Measurements from ENCODE around the gene LINC01488. TPM values are rescaled to one million over a fixed set of nuclear protein-coding genes. Genes with fewer than 3 reads are reported as not detected.

The LINC01488 gene
- total RNA-seq, 1 experiment from 2014 or later, result not detected

DNA sequence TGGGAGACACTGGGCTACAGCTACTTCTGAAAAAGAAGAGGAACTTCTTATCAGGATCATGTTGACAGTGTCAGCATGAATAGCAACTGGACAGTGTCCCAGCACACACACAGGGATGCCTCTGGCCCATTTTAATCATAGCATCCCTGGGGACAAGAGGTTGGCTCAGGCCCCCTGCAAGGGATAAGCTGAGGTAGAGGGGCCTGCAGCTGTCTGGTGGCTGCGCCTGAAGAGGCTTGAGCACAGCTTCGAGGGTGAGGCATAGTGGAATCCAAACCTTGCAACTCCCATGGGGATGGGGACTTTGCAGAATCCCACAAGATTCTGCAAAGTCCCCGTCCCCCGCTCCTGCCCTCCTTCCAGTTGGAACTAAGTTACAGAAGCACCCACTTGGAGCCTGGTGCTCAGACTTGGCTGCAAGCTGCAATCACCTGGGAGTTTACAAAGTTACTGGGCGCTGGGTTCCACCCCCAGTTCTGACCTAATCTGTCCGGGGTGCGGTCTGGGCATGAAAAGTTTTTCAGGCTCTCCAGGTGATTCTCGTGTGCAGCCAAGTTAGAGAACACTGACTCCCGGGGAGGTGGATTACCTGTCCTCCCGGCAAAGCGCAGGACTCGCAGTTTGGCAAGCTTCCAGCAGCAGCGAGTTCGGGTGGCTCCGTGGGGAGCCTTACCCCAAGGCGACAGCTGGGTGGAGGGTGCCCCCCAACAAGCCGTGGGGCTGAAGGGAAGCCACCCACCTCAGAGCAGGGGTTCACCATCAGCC lies 16.0 kb upstream of the LINC01488 start:
- H3K27me3 ChIP-seq (ENCODE audit: control insufficient read depth, insufficient read depth, low read length), result peaks cover 1% of the 10 kb centered on the region; the same call in 1 of the 2 replicates
- no peak for DNase-seq
- H3K4me3 ChIP-seq (ENCODE audit: insufficient read depth, low read depth, low read length), result no peak overlapping the region
- no peaks in the 10 kb centered on the region for H3K36me3 ChIP-seq (replicated peaks; ENCODE audit: control insufficient read depth, insufficient read depth, low read length)

DNA sequence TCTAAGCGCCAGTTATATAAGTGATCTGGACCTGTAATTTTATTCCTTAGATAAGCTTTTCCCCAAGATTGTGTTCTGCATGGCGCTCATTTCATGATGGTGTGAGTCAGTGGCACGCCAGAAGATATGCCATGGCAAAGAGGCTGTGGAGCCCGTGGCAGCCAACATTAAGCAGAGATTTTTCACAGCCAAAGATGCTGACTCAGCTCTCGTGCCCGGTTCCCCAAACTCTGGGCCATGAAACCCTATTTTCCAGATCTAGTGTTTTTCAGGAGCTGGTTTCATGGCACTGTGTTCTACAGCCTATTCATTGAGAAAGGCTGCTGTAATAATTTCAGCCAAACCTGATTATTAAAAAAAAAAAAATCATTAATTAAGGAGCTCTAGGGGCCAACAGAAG lies 15.4 kb upstream of the LINC01488 start:
- peaks cover 1% of the 10 kb centered on the region; the same call in 1 of the 2 replicates for H3K27me3 ChIP-seq (ENCODE audit: control insufficient read depth, insufficient read depth, low read length)
- no peaks in the 10 kb centered on the region for H3K36me3 ChIP-seq (replicated peaks; ENCODE audit: control insufficient read depth, insufficient read depth, low read length)
- DNase-seq, result no peak
- no peak overlapping the region for H3K4me3 ChIP-seq (ENCODE audit: insufficient read depth, low read depth, low read length)

DNA sequence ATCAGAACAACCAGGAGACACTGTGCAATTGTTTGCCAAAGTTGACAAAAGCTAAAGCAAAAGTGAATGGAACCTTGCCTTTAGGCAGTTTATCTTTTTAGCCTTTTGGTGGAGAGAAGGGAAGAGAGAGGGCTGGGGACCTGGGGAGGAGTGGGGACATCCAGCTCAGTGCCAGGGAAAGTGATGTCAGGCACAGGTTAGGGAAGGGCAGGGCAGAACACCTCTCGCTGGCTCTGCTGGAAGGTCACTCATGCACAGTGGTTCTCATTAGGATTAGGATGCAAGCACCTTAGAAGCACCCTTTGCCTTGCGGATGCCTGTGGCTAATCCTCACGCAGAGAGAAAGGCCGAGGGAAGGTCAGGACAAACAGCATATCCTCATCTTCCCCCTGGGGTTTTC lies 14.3 kb upstream of the LINC01488 start:
- H3K4me3 ChIP-seq (ENCODE audit: insufficient read depth, low read depth, low read length), result no peak overlapping the region
- DNase-seq, result no peak
- H3K36me3 ChIP-seq (replicated peaks; ENCODE audit: control insufficient read depth, insufficient read depth, low read length), result no peaks in the 10 kb centered on the region
- no peaks in the 10 kb centered on the region for H3K27me3 ChIP-seq (ENCODE audit: control insufficient read depth, insufficient read depth, low read length)

DNA sequence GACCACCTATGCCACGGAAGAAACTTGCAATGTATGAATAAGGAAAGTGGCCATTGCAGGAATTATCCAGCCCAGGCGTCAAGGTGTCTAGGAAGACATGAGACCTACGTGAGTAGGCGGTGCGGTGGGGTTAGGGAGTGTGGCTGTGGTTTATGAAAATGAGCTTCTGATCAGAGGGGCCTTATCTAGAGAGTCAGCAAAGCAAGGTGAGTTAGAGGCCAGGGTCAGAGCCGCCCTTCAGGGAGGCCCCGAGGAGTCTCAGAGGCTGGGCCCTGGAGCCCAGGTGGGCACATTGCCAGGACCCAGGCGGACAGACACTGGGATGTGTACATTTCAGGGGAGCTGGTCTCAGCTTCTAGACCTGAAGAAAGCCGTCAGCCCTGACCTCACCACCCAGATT lies 13.8 kb upstream of the LINC01488 start:
- no peak for DNase-seq
- no peaks in the 10 kb centered on the region for H3K36me3 ChIP-seq (replicated peaks; ENCODE audit: control insufficient read depth, insufficient read depth, low read length)
- H3K27me3 ChIP-seq (ENCODE audit: control insufficient read depth, insufficient read depth, low read length), result no peaks in the 10 kb centered on the region
- no peak overlapping the region for H3K4me3 ChIP-seq (ENCODE audit: insufficient read depth, low read depth, low read length)

DNA sequence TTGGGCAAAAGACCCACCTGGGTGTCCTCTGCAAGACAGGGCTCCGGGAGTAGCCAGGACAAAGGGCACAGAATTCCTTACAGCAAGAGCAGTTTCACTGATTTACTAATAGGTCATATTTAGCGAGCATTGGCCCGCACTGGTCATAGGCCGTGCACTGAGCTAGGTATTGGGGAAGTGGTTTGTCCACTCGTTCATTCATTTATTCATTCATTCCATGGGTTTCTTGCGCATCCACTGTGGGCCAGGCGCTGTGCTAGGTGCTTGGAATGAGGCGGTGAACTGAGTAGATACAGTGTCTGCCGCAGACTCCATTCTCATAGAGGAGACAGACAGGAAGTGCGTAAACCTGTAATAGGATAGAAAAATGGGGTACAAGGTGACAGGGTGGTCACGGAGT lies 13.2 kb upstream of the LINC01488 start:
- DNase-seq, result no peak
- Histone ChIP-seq H3K4me3 (ENCODE audit: insufficient read depth, low read depth, low read length) (no peak overlapping the region), H3K27me3 (ENCODE audit: control insufficient read depth, insufficient read depth, low read length) (no peaks in the 10 kb centered on the region), H3K36me3 (replicated peaks; ENCODE audit: control insufficient read depth, insufficient read depth, low read length) (no peaks in the 10 kb centered on the region)

DNA sequence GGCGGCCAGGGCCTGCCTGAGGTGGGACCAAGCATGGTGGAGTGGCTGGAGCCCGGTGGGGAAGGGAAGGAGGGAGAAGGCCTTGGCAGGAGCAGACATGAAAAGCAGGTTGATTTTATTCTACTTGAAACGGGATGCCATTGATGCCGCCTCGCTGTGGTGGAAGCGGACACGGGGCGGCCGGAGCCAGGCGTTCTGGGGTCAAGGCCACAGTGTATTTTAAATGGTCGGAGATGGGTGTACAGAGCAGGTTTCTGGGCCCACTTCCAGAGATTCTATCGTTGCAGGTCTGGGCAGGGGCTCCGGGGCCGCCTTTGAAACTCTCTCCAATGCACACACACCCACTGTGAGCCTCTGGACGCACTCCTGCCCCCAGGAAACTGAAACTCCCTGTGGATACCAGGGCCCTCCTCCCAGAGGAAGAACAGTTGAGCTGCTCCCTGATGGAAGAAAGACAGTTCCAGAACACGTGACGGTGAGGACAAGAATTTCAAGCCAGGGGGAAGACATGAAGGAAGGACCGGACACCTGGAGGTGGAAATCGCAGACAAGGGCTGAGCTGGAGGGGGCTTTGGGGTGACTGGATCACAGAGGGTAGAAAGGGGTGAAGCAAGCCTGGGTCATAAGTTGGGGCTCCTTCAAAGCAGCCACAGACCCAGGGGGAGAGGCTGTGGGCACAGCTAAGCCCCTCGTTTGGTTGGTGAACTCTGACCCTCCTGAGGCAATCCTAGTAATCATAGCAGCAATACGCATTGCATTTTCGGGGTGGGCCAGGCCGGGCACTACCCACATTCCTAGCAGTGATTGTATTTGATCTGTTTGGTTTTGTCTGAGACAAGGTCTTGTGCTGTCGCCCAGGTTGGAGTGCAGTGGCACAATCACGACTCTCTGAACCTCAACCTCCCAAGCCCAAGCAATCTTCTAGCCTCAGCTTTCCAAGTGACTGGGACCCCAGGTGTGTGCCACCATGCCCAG lies 12.3 kb upstream of the LINC01488 start:
- no peak for DNase-seq
- Histone ChIP-seq H3K4me3 (ENCODE audit: insufficient read depth, low read depth, low read length) (no peak overlapping the region), H3K27me3 (ENCODE audit: control insufficient read depth, insufficient read depth, low read length) (peaks cover 2% of the 10 kb centered on the region; the same call in 1 of the 2 replicates), H3K36me3 (replicated peaks; ENCODE audit: control insufficient read depth, insufficient read depth, low read length) (no peaks in the 10 kb centered on the region)

DNA sequence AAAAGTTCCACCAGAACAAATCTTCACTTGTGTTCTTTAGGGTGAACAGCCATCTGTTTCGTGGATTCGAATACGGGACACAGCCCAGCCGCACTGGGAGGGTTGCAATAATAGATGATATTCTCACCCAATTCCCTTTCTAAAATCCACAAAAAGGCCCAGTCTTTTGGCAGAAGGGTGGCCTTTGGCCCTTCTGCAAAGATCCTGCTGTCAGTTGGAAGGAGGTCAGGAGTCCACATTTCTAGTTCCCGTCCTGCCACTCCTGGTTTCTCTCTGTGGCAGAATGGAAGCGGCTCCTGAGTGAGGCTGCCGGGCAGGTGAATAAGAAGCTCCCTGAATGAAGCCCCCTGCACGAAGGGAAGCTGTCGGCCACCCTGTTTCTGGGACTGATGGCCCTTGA lies 11.2 kb upstream of the LINC01488 start:
- H3K27me3 ChIP-seq (ENCODE audit: control insufficient read depth, insufficient read depth, low read length), result peaks cover 2% of the 10 kb centered on the region; the same call in 1 of the 2 replicates

DNA sequence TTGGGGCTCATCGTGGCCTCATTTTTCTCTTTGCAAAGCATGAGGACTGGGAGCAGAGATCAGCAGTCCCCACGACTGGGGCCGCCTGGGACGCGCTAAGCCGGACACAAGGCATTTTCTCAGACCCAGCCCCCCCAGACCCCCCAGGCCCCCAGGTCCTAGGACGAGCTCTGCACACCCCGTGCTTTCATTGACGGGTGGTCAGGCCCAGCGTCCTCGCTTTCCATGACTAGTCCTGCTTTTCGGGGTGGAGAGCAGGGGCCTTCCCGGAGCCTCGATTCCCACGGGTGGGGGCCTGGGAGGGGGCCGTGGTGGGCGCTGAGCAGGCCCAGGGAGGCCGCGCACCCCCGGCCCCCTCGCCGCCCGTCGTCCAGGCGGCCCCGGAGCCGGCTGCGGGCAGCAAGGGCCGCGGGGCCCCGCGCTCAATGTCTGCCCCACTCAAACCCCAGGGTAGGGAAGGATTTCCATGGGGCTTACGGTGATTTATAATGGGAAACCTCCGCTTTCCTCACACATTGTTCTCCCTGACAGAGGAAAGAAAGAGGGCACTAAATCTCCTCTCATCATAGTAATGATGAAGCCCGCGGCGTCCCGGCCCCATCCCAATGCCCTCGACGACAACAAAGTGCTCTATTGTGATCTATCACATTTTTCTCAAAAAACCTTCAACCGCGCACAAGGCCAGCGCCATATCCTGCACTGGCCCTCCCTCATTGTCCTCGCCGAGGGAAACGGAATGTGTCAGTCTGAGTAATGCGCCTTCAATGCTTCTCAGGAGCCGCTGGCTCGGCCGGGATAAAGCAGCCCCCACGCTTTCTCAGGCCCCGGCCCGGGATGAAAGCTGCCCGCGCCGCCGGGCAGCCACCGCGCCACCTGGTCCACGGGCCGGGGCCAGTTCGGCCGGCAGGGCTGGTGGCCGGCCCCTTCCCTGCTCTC lies 10.4 kb upstream of the LINC01488 start:
- peaks cover 5% of the 10 kb centered on the region; the same call in 1 of the 2 replicates for H3K27me3 ChIP-seq (ENCODE audit: control insufficient read depth, insufficient read depth, low read length)

More for the DNA sequence above, 11.2 kb upstream of the LINC01488 start:
- no peaks in the 10 kb centered on the region for H3K36me3 ChIP-seq (replicated peaks; ENCODE audit: control insufficient read depth, insufficient read depth, low read length)
- no peak overlapping the region for H3K4me3 ChIP-seq (ENCODE audit: insufficient read depth, low read depth, low read length)
- no peak for DNase-seq

DNA sequence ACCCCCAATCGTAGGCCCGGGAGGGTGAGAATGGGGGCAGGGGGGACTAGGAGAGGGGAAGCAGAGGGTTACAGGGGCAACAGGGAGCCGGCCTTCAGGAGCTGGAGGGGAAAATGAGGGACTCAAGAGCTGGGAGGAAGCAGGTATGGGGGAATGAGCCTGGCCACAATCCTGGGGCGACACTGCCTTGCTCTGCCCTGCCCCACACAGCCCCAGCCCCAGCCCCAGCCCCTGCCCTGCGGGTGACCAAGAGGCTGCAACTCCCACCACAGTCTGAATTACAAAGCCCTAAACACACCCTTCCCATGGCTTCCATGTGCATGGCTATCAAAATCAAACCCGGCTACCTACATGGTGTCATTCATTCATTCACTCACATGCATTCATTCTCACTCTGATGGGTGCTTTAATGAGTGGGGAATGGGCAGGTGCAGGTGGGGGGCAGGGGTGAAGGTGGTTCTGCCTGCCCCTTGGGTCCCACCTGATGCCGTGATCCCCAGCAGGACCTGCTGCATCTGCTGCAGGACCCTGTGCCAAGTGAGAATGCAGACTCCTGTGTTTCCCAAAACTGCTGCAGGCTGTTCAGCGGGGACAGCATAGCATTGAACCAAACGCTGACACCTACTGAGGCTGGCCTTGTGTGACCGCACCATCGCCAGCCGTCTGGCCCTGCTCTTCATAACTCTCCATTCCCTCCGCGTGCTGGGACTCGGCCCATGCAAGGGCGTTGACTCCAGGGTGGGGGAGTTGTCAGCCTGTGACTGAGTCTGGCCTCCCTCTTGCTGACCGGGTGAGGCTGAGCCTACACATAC lies 9.5 kb upstream of the LINC01488 start:
- DNase-seq, result peak; percentile 73
- H3K4me3 ChIP-seq (ENCODE audit: insufficient read depth, low read depth, low read length), result no peak overlapping the region
- H3K36me3 ChIP-seq (replicated peaks; ENCODE audit: control insufficient read depth, insufficient read depth, low read length), result no peaks in the 10 kb centered on the region
- H3K27me3 ChIP-seq (ENCODE audit: control insufficient read depth, insufficient read depth, low read length), result peaks cover 6% of the 10 kb centered on the region

More for the DNA sequence above, 10.4 kb upstream of the LINC01488 start:
- no peaks in the 10 kb centered on the region for H3K36me3 ChIP-seq (replicated peaks; ENCODE audit: control insufficient read depth, insufficient read depth, low read length)
- DNase-seq, result peak; percentile 87
- no peak overlapping the region for H3K4me3 ChIP-seq (ENCODE audit: insufficient read depth, low read depth, low read length)

DNA sequence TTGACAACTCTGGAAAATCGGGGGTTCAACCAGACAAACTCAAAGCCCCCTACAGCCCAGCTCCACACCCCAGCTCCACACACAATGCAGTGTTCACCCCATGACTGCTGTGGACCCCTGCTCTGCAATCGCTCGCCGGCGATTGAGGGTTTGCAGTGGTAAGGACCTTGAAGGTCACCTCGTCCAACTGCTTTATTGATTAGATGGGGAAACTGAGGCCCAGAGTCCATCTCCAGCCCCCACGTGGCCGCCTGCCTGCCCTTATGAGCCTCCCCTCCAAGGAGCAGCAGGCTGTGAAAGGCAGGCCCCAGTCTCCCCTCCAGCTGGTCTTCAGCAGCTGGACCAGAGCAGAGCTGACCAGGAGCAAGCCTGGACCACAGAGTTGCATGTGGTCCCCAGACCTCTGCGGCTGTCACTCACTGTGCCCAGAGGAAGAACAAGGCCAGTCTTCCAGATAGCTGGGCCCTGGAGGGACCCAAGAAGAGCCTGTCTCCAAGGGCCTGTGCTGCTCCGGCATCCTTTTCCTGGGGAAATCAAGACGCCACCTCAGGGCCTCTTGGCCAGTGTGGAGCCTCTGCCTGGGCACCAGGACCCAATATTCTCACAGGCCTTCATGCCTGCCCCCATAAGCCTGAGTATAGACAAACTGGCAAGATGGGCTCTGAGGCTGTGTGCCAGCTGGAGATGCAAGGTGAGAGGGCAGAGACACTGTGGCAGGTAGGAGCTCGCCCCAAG lies 8.8 kb upstream of the LINC01488 start:
- Histone ChIP-seq H3K27me3 (ENCODE audit: control insufficient read depth, insufficient read depth, low read length) (peaks cover 8% of the 10 kb centered on the region), H3K4me3 (ENCODE audit: insufficient read depth, low read depth, low read length) (no peak overlapping the region), H3K36me3 (replicated peaks; ENCODE audit: control insufficient read depth, insufficient read depth, low read length) (no peaks in the 10 kb centered on the region)
- DNase-seq, result no peak

DNA sequence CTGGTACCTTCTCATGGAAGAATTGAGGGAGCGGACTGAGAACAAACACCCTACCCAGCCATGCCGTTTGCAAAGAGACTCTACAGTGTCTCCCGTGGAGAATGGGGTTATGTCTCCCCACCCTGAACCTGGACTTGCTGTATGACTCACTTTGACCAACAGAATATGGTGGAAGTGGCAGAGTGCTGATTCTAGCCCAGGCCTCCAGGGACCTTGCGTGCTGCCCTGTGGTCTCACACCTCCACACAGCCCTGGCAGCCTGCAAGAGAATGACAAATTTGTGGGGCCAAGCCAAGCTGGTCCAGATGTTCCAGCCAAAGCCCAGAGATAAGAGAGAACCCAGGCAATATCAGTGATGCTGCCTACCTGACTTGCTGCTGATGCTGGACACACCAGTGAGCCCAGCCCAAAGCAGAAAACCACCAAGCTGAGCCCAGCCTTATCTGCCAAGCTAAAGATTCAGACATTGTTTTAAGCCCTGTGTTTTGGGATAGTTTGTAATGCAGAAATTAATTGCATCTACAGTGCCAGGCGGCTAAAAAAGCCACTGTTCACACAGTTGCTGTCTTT lies 8.1 kb upstream of the LINC01488 start:
- no peak for DNase-seq
- H3K27me3 ChIP-seq (ENCODE audit: control insufficient read depth, insufficient read depth, low read length), result peaks cover 8% of the 10 kb centered on the region
- H3K36me3 ChIP-seq (replicated peaks; ENCODE audit: control insufficient read depth, insufficient read depth, low read length), result no peaks in the 10 kb centered on the region
- no peak overlapping the region for H3K4me3 ChIP-seq (ENCODE audit: insufficient read depth, low read depth, low read length)

DNA sequence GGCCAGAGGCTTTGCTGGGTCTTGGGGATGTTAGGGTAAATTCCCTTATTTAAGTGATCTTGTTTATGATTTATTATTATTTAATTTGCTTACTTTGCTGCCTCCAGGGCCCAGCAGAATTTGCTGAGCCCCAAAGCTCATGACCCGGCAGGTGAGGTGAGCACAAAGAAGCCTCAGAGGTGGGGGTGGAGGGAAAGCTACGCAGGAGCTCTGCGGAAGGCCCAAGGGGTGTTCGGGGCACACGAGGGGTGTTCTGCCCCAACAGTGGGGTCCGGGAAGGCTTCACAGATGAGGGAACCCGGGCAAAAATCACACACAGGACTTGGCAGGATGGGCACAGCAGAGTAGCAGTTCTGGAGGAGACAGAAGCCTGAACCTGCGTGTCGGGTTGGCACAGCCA lies 6.7 kb upstream of the LINC01488 start:
- no peak overlapping the region for H3K4me3 ChIP-seq (ENCODE audit: insufficient read depth, low read depth, low read length)
- DNase-seq, result no peak
- no peaks in the 10 kb centered on the region for H3K36me3 ChIP-seq (replicated peaks; ENCODE audit: control insufficient read depth, insufficient read depth, low read length)
- peaks cover 8% of the 10 kb centered on the region for H3K27me3 ChIP-seq (ENCODE audit: control insufficient read depth, insufficient read depth, low read length)

All from H7 (cell line).